CD4-positive, alpha-beta T cell treated with Interleukin-21 for 1 hour (primary cell): ENCODE data around the gene BCL2.

Experiments
- DNase-seq: peaks from one replicate; pipeline ENCODE4 v3.0.0-alpha.2; 2020

Gene BCL2

DNA sequence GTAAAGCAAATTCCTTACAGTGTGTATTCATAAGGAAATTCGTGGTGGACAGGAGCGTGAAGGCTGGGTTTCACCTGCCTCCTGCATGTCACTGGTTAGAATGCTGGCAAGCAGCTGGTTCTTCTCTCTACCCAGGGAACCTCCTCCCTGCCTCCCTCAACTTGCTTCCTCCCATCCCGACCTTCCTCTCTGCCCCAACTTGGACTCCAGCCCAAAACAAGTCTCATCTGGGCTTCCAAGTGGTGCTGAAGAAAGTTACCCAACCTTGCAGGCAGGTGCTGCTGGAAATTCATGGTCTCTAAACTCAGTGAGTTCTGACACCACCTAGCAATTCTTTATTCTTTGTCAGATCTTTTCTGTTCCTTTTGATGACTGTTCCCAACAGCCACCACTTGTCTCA lies 184.5 kb downstream of the BCL2 start:
- DNase-seq: no peak

DNA sequence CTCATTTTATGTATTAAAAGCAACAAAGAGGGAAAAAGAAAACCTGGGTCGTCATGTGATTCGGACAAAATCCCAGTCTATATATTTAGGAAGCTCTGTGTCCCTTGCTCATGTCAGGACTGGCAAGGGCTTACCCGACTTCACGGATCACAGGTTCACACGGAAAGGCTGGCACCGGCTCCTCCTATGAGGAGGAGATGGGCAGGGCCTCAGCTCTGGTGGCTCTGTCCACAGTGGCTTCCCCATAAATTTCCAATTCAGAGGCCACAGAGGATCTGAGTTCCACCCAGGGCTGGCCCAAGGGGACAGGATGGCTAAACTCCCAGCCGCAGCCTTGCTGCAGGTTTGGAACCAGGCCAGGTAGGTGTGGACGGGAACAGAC lies 186.8 kb downstream of the BCL2 start:
- no peak for DNase-seq

DNA sequence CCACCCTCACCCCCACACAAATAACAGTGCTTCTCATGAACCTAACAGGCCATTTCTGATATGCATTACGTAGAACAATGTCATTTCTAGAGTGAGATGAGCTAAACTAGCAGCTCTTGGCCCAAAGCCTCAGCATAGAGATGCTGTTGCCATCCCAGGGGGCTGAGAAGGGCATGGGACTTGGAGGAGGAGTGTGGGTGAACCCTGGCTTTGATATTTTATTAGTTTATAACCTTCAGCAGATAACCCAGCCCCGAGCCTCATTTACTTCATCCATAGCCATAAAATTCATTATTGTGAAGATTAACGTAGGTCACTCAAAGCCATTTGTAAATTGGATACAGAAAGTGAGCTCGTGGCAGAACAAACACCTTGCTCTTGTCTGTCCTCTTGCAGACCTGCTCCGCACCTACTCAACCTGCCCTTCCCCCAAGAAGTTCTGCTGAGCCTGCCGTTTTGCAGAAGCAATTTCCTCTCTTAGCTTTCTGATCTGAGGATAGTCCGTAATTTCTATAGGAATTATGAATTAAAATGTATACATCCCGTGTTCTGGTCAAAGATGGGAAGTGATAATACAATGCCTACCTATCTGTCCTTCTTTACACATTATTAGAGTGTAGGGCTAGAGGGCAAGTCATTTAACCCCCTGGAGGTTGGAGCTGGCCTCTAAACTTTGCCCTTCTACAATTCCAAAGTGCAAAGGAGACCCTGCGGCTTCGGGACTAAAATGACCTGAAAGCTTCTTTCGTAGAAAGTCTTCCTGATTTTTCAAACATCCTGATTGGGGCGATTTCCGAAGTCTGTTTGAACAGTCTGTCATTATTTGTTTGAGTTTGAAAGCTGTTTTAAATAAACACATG lies 187.4 kb downstream of the BCL2 start:
- no peak for DNase-seq

DNA sequence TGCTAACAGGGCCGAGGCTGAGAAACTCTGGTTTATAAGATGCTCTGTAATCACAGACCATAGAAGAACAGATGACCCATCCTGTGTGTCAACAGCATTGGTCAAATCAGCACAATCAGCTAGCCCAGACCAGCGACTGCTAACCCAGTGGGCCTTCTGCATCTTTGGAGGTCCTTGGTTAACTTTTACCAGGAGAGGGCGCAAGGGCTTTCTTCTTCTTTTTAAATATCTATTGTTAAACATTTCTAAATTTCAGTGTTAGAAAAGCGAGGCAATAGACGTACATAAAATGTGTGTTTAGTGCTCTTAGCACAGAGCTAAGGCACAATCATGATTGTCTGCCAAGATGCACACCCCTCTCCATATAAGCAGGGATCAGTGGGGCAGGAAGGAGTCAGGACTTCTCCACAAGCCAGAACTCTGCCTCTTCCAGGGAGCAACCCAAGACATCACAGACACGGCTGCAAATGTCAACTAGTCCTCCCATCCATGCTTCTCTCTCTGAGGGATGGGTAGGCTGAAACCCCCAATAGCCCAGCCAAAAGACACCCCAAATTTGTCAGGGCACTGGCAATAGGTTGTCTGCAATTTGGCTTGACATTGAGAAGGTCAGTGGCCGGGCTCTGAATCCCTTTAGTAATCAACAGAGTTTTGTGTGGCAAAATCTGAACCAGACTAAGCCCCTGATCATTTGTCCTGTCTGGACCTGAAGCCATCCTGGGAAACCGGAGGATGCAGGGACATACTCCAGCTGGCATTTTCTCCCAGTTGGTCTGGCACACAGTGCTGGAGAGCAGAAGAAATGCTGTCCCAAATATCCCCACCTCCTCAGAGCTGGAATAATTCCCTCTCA lies 188.2 kb downstream of the BCL2 start:
- peak; percentile 80 for DNase-seq

DNA sequence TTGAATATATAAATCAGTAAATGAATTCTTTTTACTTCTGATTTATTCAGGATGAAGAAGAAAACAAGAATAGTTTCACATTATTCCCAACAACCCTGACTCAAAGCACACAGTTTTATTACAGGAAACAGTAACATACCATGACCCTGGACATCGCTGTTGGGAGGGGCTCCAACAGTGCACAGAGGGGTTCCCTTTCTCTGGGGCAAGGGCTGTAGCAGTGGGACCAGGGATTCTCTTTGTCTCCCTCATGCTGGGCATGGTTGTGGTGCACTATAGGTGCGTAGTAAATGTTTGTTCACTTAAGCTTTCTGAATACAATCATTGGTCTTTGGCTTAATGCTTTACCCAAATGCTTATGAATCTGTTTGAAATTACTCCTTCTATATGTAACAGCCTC lies 189.4 kb downstream of the BCL2 start:
- no peak for DNase-seq

DNA sequence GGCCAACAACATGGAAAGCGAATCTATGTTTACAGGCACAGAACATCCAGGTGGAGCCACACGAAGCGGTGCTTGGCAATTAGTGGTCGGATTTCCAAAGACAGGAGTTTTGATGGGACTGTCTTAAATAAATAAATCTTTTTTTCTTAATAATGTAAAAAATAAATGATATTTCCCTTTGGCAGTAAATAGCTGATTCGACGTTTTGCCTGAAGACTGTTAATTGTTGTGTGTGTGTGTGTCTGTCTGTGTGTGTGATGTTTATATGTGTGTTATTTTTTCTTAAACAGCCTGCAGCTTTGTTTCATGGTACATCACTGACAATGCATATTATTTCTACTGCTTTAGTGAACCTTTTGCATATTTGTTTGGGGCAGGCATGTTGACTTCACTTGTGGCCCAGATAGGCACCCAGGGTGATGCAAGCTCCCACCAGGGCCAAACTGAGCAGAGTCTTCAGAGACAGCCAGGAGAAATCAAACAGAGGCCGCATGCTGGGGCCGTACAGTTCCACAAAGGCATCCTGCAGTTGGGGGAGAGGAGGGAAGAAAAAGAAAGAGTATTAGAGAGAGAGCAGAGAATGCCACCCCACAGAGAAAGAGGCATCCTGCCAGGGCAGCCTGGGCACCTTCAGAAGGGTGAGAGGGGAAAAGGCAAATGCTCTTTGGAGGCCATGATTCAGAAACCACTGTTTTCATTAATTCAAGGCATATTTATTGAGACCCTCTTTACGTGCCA lies 191.2 kb downstream of the BCL2 start:
- DNase-seq: no peak

GRCh38 chr18:63126134-63127069 lies 193.2 kb downstream of the BCL2 start:
- no peak for DNase-seq

DNA sequence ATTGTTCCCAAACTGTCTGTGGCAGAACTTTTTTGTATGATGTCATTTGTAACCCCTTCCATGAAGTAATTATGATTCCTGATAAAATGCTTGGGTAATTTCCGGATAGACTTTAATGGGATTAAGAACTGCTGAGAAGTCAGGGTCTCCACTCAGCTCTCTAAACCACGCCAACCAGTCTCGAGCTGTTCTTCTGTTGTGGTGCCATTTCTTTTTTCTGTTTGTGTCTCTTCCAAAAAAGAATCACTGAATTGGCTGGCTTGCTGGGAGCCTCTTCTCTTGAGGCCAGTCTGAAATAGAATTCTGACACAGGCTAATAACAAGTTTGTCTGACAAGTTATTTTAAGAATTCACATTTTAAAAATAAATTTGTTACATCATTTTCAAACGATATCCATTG lies 198.9 kb downstream of the BCL2 start:
- DNase-seq: no peak

DNA sequence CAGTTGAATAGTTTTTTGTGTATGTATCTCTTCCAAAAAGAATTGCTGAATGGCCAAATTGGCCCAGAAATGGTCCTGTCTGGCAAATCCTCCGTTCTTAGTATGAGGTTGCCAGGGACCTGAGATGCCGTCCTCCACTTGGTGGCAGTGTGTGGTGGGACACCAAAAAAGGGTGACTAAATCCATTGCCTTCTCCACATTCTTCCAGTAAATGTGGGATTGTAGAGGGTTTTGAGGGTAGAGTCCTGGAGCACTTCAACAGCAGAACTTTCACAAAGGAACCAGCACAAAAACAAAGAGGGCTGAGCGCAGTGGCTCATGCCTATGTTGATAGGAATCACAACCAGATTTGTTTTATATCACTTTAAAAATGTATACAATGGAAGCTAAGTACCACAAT lies 199.9 kb downstream of the BCL2 start:
- DNase-seq: peak; percentile 14

DNA sequence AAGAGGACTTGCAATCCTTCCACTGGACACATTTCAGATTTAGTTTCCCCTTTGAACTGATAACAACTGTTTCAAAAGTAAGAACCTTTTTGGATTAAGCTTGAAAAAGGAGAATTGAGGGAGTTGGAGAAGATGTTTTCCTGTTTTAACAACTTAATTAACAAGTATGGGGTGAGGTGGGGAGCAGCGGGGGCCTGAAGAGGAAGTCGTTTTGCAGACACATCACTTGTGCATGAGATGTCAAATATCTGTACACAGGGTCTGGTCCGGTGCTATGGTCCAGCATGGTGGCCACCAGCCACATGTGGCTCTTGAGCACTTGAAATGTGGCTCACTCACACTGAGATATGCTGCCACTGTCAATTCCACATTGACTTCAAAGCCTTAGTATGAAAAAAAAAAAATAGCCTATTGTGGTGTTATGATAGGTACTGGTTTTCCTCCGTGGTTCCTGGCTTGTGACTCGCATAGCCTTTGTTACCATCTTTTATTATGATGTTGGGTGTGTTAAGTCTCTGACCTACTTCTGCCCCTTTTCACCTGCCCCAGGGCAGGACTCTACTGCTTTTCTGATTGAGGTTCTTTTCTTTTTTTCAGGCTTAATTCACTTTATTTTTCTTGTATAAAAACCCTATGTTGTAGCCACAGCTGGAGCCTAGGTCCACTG lies 205.5 kb downstream of the BCL2 start:
- no peak for DNase-seq

DNA sequence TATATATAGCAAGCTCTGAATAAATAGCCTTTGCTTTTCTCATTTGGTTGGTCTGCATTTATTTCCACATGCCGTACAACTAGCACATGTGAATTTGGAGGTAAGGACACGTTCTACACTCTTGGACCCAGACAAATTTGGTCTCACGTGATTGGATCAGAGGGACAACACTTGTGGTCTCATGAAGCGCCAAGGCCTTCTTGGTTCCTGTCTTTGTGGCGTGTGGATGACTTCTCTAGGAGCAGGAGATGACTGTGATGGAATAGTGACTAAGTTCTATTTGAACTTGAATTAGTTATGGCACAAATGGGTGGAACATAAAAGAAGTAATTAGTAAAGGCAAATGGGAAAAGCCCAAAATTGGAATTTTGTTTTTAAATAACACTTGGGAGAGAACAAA lies 206.9 kb downstream of the BCL2 start:
- DNase-seq: no peak

DNA sequence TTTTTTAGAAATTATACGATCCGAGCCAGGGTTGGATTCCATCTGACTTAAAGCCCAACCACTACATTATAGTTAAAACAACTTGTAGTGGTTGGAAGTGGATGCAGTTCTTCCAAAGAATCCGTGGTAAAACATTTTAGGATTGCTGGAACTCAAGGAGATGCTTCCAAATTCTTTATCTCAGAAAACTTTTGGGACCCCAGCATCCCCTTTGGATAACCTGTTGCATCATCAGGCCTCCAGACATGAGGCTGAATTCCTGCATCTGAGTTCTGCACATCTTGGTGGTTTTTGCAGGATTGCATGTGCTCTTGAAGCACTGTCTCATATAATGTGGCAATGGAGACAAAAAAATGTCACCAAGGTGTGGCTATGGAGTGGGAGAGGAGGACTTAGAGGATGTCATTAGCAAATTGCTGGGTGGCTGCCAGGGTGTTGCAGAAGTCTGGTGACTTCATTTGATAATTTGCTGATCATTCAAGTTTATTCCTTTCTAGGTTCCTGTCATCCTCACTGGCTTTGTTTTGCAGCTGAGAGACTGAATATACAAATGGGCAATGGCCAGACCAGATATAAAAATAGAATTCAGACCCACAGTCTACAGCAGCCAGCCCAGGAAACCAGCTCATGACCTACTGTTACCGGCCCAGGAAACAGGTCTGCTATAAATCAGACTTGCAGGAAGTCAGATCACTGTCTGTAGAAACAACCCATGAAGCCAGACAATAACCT lies 207.7 kb downstream of the BCL2 start:
- DNase-seq: no peak

- DNase-seq: no peak
These were observed 209.8 kb downstream of the BCL2 start for GRCh38 chr18:63109802-63110201.

GRCh38 chr18:63109022-63109421 lies 210.5 kb downstream of the BCL2 start:
- DNase-seq: no peak

GRCh38 chr18:63107931-63108330 lies 211.6 kb downstream of the BCL2 start:
- no peak for DNase-seq

- DNase-seq: no peak
These were observed 212.3 kb downstream of the BCL2 start for GRCh38 chr18:63107171-63107845.

DNA sequence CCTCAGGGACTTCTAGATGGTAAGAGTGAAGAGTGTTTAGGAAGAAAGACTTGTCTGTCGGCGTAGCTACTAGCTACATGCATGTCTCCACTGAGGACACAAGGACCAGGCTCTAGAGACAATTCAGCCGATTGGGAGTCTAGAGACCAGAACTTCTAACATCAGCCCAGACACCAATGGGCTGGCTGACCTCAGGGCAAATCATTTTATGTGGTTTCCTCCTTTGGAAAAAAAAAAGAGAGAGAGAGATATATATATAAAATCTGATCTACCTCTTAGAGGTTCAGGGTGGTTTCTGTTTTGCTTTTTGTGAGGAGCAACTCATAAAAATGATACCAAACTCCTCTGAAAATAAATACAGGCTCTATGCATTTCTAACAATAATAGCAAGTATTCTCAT lies 212.8 kb downstream of the BCL2 start:
- DNase-seq: no peak

DNA sequence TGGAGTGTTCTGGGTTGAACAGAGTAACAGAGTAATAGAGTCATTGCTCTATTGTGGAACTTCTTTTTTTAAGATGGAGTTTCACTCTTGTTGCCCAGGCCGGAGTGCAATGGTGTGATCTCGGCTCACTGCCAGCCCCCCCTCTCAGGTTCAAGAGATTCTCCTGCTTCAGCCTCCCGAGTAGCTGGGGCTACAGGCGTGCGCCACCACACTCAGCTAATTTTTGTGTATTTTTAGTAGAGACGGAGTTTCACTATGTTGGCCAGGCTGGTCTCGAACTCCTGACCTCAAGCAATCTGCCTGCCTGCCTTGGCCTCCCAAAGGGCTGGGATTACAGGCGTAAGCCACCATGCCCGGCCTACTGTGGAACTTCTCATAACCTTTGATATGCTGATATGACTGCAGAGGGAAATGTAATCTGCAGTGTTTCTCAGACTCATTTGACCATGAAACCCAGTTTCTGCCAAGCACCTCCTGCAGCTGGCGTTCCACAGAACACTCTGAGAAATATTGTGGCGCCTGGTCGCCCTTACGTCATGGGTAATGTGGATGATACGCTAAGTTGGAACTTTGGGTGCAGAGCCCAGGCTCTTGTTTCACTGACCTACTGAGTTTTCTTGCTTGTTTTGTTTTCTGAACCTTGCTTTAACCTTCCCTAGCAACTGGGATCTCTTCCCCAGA lies 213.8 kb downstream of the BCL2 start:
- DNase-seq: no peak

- no peak for DNase-seq
These were observed 214.7 kb downstream of the BCL2 start for GRCh38 chr18:63104868-63105267.
